ENCODE results near the gene DHRS9.
"Not testable (repeated sequence)": the region's sequence is repeated elsewhere in the genome, so short reads cannot be mapped to it uniquely, and the experiment has no call there.

Gene DHRS9

GRCh38 chr2:169064199-169064598 is 5.2 kb upstream of the DHRS9 start:
- not testable (repeated sequence) for H3K27ac ChIP-seq; DNase-seq (ENCODE audit: low read depth, low spot score)

GRCh38 chr2:169065422-169065821 is 3.9 kb upstream of the DHRS9 start:
- no peak overlapping the region for H3K27ac ChIP-seq
- no peak for DNase-seq (ENCODE audit: low read depth, low spot score)

GRCh38 chr2:169065864-169066517 is 3.4 kb upstream of the DHRS9 start:
- no peak overlapping the region for H3K27ac ChIP-seq
- DNase-seq (ENCODE audit: low read depth, low spot score) = no peak

- H3K27ac ChIP-seq = no peak overlapping the region
- no peak for DNase-seq (ENCODE audit: low read depth, low spot score)
Observed at GRCh38 chr2:169066897-169067296, 2.5 kb upstream of the DHRS9 start.

GRCh38 chr2:169069833-169070232 is 470 bp downstream of the DHRS9 start:
- H3K27ac ChIP-seq = no peak overlapping the region
- no peak for DNase-seq (ENCODE audit: low read depth, low spot score)

GRCh38 chr2:169071455-169071854 is 2.1 kb downstream of the DHRS9 start:
- no peak for DNase-seq (ENCODE audit: low read depth, low spot score)
- H3K27ac ChIP-seq = no peak overlapping the region

GRCh38 chr2:169072163-169072925 is 3.0 kb downstream of the DHRS9 start:
- H3K27ac ChIP-seq = no peak overlapping the region
- no peak for DNase-seq (ENCODE audit: low read depth, low spot score)

- no peak overlapping the region for H3K27ac ChIP-seq
- no peak for DNase-seq (ENCODE audit: low read depth, low spot score)
Observed at GRCh38 chr2:169073211-169073962, 4.0 kb downstream of the DHRS9 start.

GRCh38 chr2:169073963-169074751 is 4.8 kb downstream of the DHRS9 start:
- no peak overlapping the region for H3K27ac ChIP-seq

GRCh38 chr2:169077674-169078240 is 8.4 kb downstream of the DHRS9 start:
- DNase-seq (ENCODE audit: low read depth, low spot score) = no peak
- no peak overlapping the region for H3K27ac ChIP-seq

More at GRCh38 chr2:169073963-169074751, 4.8 kb downstream of the DHRS9 start:
- peak; percentile 18 for DNase-seq (ENCODE audit: low read depth, low spot score)

- no peak overlapping the region for H3K27ac ChIP-seq
- no peak for DNase-seq (ENCODE audit: low read depth, low spot score)
Observed at GRCh38 chr2:169080250-169081069, 11.1 kb downstream of the DHRS9 start.

GRCh38 chr2:169081551-169081950 is 12.2 kb downstream of the DHRS9 start:
- no peak overlapping the region for H3K27ac ChIP-seq
- DNase-seq (ENCODE audit: low read depth, low spot score) = no peak

- no peak overlapping the region for H3K27ac ChIP-seq
- DNase-seq (ENCODE audit: low read depth, low spot score) = no peak
Observed at GRCh38 chr2:169082995-169083394, 13.6 kb downstream of the DHRS9 start.

- H3K27ac ChIP-seq = no peak overlapping the region
Observed at GRCh38 chr2:169086893-169087467, 17.6 kb downstream of the DHRS9 start.

GRCh38 chr2:169087757-169088379 is 18.5 kb downstream of the DHRS9 start:
- no peak overlapping the region for H3K27ac ChIP-seq
- no peak for DNase-seq (ENCODE audit: low read depth, low spot score)

More at GRCh38 chr2:169086893-169087467, 17.6 kb downstream of the DHRS9 start:
- no peak for DNase-seq (ENCODE audit: low read depth, low spot score)

GRCh38 chr2:169089182-169089581 is 19.8 kb downstream of the DHRS9 start:
- no peak for DNase-seq (ENCODE audit: low read depth, low spot score)
- H3K27ac ChIP-seq = no peak overlapping the region

GRCh38 chr2:169090133-169090820 is 20.9 kb downstream of the DHRS9 start:
- H3K27ac ChIP-seq = no peak overlapping the region
- DNase-seq (ENCODE audit: low read depth, low spot score) = no peak

GRCh38 chr2:169091256-169091655 is 21.9 kb downstream of the DHRS9 start:
- no peak overlapping the region for H3K27ac ChIP-seq
- no peak for DNase-seq (ENCODE audit: low read depth, low spot score)
